Mesendoderm (in vitro differentiated cells): ENCODE results near the gene FOXD3. TPM values are rescaled to one million over a fixed set of nuclear protein-coding genes. Genes with fewer than 3 reads are reported as not detected.
A peak's percentile ranks its signal among the peaks of the same experiment; 100 is the strongest.

Experiments
- DNase-seq: peaks from one replicate; pipeline ENCODE4 v3.0.0; 2013
- H2AK5ac ChIP-seq: 2 replicates; pipeline ENCODE4 v1.6.1; 2013; ENCODE audit warnings: low read length, inconsistent platforms
- H2BK120ac ChIP-seq: 2 replicates; pipeline ENCODE4 v1.6.1; 2013; ENCODE audit warnings: low read depth, mild to moderate bottlenecking, low read length, moderate library complexity, mixed read lengths
- H2BK15ac ChIP-seq: replicated peaks from 2 replicates; pipeline ENCODE4 v1.6.1; 2013; ENCODE audit warnings: low read depth, mild to moderate bottlenecking, moderate library complexity
- H2BK5ac ChIP-seq: 2 replicates; pipeline ENCODE4 v1.6.1; 2013; ENCODE audit warnings: low read length, inconsistent platforms
- H3K18ac ChIP-seq: 2 replicates; pipeline ENCODE4 v1.6.1; 2013; ENCODE audit warnings: mild to moderate bottlenecking, low read length, mixed read lengths
- H3K23ac ChIP-seq: one replicate; pipeline ENCODE4 v1.6.1; 2013; ENCODE audit warnings: low read length
- H3K27ac ChIP-seq: 2 replicates; pipeline ENCODE4 v1.5.1; 2013; ENCODE audit warnings: low read depth, mild to moderate bottlenecking, inconsistent platforms, low read length, moderate library complexity
- H3K27me3 ChIP-seq: 2 replicates; pipeline ENCODE4 v1.6.1; 2013; ENCODE audit warnings: low read length, control low read depth, mild to moderate bottlenecking, inconsistent platforms; ENCODE audit not compliant: insufficient read depth, poor library complexity
- H3K36me3 ChIP-seq: 2 replicates; pipeline ENCODE4 v1.6.1; 2013; ENCODE audit warnings: low read length, inconsistent platforms; ENCODE audit not compliant: control insufficient read depth, insufficient read depth
- H3K4ac ChIP-seq: one replicate; pipeline ENCODE4 v1.6.1; 2013; ENCODE audit warnings: low read depth, mild to moderate bottlenecking, low read length, moderate library complexity
- H3K4me1 ChIP-seq: 2 replicates; pipeline ENCODE4 v1.6.1; 2013; ENCODE audit warnings: low read depth, low read length, inconsistent platforms; ENCODE audit not compliant: control insufficient read depth
- H3K4me2 ChIP-seq: 2 replicates; pipeline ENCODE4 v1.6.1; 2013; ENCODE audit warnings: low read length
- H3K4me3 ChIP-seq: 2 replicates; pipeline ENCODE4 v1.5.1; 2013; ENCODE audit warnings: mild to moderate bottlenecking, low read length
- H3K56ac ChIP-seq: one replicate; pipeline ENCODE4 v1.6.1; 2013; ENCODE audit warnings: low read length
- H3K79me1 ChIP-seq: 2 replicates; pipeline ENCODE4 v1.6.1; 2013; ENCODE audit warnings: low read length, inconsistent platforms
- H3K79me2 ChIP-seq: 2 replicates; pipeline ENCODE4 v1.6.1; 2013; ENCODE audit warnings: mild to moderate bottlenecking, low read length; ENCODE audit not compliant: control insufficient read depth, insufficient read depth
- H3K9ac ChIP-seq: 2 replicates; pipeline ENCODE4 v1.6.1; 2013; ENCODE audit warnings: low read length, inconsistent platforms
- H4K5ac ChIP-seq: one replicate; pipeline ENCODE4 v1.6.1; 2013; ENCODE audit warnings: low read length
- H4K8ac ChIP-seq: one replicate; pipeline ENCODE4 v1.6.1; 2013; ENCODE audit warnings: low read depth, mild to moderate bottlenecking, control low read depth, low read length, moderate library complexity
- WGBS: extraction: QIAGEN DNeasy Blood & Tissue Kit; methylation state at CpG from one replicate; pipeline ENCODE4 v1.1.7; 2013; ENCODE audit warnings: low lambda C conversion rate, missing lambda C conversion rate; ENCODE audit not compliant: insufficient coverage; ENCODE audit errors: extremely low coverage; 5-methylcytosine and 5-hydroxymethylcytosine counted together
- polyA plus RNA-seq, 2 experiments: library from polyadenylated mRNA; stranded (reverse); fragments of 200-250 nt; gene quantifications; one replicate each; pipeline ENCODE4 v1.2.3, GENCODE V29; 2013

The FOXD3 gene
- polyA plus RNA-seq (2013, experiment 1 of 2) = 2.7 TPM
- polyA plus RNA-seq (2013, experiment 2 of 2) = 3.4 TPM

DNA sequence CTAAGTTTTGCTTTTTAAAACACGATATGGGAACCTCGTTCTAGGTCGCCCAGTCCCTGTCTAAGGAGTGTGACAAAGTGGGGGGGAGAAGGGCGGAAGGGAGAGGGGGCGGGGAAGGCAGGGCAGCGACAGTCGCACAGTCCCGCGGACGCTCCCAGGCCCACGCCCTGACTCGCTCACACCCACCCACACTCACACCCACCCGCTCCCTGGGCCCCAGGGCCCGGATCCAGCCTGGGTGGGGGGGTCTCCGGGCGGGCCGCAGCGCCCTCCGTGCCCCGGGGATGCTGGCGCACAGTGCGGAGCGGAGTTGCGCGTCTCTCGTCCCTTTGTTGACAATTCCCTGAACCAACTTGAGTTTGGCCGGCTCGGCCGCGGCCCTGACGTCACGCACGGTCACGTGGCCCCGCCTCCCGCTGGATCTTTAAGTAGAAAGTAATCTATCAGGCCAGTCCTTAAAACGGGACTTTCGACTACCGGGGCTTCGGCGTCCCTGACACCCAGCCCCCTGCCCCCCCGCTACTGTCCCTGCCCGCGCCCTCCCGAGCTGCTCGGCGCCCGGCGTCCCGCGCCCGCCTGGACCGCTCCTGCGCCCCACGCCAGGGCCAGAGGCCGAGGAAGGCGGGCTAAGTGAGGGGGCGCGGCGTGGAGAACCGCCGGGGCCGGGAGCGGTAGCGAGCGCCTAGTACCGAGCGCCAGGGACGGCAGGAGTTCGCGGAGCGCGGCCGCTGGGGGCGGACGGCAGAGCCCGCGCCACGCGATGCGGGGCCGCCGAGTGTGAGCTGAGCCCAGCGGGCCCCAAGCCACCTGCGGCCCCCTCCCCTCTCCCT lies at the start of gene FOXD3:
FOXD3 (plus strand) TSS at position 454 of the 830 bp plus-strand sequence. CDS start 492 bp downstream, outside the sequence.
- peaks cover 64% of the 10 kb centered on the region for H3K27me3 ChIP-seq
- no peak within 1 kb of the TSS for H2BK120ac ChIP-seq
- H3K79me1 ChIP-seq = no peaks in the 10 kb centered on the region
- H3K56ac ChIP-seq = peak within 1 kb of the TSS; percentile 50
- H3K18ac ChIP-seq = peak within 1 kb of the TSS; percentile 46
- H3K4ac ChIP-seq = no peak within 1 kb of the TSS
- no peak within 1 kb of the TSS for H2AK5ac ChIP-seq
- H3K79me2 ChIP-seq = no peaks in the 10 kb centered on the region
- H4K5ac ChIP-seq = no peak within 1 kb of the TSS
- H3K23ac ChIP-seq = peak within 1 kb of the TSS; percentile 85
- H2BK15ac ChIP-seq = no peak within 1 kb of the TSS
- no peak within 1 kb of the TSS for H3K27ac ChIP-seq
- peaks cover 2% of the 10 kb centered on the region for H3K4me1 ChIP-seq
- DNase-seq = peak; percentile 87
- no CpG with 5 or more reads among the region's 85 CpGs for WGBS
- peak within 1 kb of the TSS; percentile 12 for H3K4me3 ChIP-seq
- H3K9ac ChIP-seq = peak within 1 kb of the TSS; percentile 34
- H3K36me3 ChIP-seq = no peaks in the 10 kb centered on the region
- no peak within 1 kb of the TSS for H2BK5ac ChIP-seq
- H3K4me2 ChIP-seq = peak within 1 kb of the TSS; percentile 55
- H4K8ac ChIP-seq = no peak within 1 kb of the TSS

DNA sequence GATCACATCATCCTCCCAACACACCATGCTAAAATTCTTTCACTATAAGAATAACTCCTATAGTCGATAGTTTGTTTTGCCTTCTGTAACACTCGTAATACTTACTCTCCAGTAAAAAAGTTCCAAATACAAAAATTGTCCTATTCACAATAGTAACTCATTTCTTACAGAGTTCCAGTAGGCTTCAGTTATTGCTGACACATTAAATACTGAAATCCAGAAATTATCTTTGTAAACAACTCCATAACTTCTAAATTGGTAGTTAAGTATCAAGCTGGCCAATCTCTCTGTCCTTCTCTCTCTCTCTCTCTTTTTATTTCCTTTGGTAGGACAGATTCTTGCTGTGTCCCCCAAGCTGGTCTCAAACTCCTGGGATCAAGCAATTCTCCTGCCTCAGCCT lies 49.6 kb upstream of the FOXD3 start:
- Histone ChIP-seq H3K4ac (no peak overlapping the region), H3K9ac (no peak overlapping the region), H2BK120ac (no peak overlapping the region), H3K79me2 (no peaks in the 10 kb centered on the region), H3K79me1 (no peaks in the 10 kb centered on the region), H3K36me3 (no peaks in the 10 kb centered on the region), H3K27me3 (no peaks in the 10 kb centered on the region), H3K56ac (no peak overlapping the region), H4K5ac (no peak overlapping the region), H3K18ac (no peak overlapping the region), H3K4me3 (no peak overlapping the region), H3K27ac (no peak overlapping the region), H3K23ac (no peak overlapping the region), H3K4me1 (no peaks in the 10 kb centered on the region), H4K8ac (no peak overlapping the region), H2AK5ac (no peak overlapping the region), H3K4me2 (no peak overlapping the region), H2BK5ac (no peak overlapping the region), H2BK15ac (no peak overlapping the region)
- DNase-seq = no peak
- WGBS = no CpG with 5 or more reads among the region's 2 CpGs

DNA sequence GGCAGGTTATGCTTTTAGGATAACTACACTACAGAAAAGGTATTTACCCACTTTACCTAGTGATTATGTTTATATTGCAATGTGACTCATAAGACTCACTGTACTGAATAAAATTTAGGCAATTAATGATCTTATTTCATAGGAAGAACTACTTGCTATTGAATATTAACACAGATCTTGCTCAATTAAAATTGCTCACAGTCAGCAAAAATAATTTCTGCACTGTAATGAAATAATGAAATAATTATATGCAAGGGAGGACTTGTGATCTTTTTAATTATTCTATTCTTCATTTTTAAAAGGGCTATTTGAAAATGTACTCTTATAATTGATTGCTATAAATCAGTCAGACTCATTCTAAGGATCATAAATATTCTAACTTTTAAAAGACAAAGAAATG lies 48.0 kb upstream of the FOXD3 start:
- Histone ChIP-seq H3K4ac (no peak overlapping the region), H3K4me1 (no peaks in the 10 kb centered on the region), H3K4me3 (no peak overlapping the region), H3K36me3 (no peaks in the 10 kb centered on the region), H3K79me2 (no peaks in the 10 kb centered on the region), H2BK5ac (no peak overlapping the region), H3K18ac (no peak overlapping the region), H4K5ac (no peak overlapping the region), H3K27ac (no peak overlapping the region), H3K27me3 (no peaks in the 10 kb centered on the region), H3K79me1 (no peaks in the 10 kb centered on the region), H3K56ac (no peak overlapping the region), H2AK5ac (no peak overlapping the region), H2BK15ac (no peak overlapping the region), H3K4me2 (no peak overlapping the region), H3K23ac (no peak overlapping the region), H2BK120ac (no peak overlapping the region), H4K8ac (no peak overlapping the region), H3K9ac (no peak overlapping the region)
- no peak for DNase-seq

DNA sequence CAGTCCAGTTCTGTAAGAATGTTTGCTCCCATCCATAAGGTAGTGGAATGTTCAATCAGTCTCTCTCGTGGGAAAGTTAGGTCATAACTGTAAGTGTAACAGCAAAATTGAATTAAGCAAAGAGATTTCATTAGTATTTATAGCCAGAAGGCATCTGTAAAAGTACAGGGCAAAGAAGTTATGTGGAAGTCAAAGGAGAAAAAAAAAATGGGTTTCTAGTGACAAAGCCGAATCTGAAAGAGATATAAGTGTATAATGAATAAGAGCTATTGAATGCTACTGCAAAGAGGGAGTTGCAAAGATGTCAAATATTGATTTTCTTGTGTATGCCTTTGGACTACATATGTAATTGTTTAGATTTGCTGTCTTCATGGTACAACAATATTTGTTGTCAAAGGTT lies 47.4 kb upstream of the FOXD3 start:
- H3K27me3 ChIP-seq = no peaks in the 10 kb centered on the region
- H3K9ac ChIP-seq = no peak overlapping the region
- no peak overlapping the region for H3K18ac ChIP-seq
- H3K56ac ChIP-seq = no peak overlapping the region
- H3K4me3 ChIP-seq = no peak overlapping the region
- no peak overlapping the region for H4K5ac ChIP-seq
- no peak overlapping the region for H2BK15ac ChIP-seq
- no peak for DNase-seq
- no peak overlapping the region for H2BK5ac ChIP-seq
- H2AK5ac ChIP-seq = no peak overlapping the region
- WGBS = no CpG with 5 or more reads among the region's 2 CpGs
- H3K79me2 ChIP-seq = no peaks in the 10 kb centered on the region
- no peaks in the 10 kb centered on the region for H3K79me1 ChIP-seq
- no peak overlapping the region for H3K27ac ChIP-seq
- no peak overlapping the region for H3K23ac ChIP-seq
- no peak overlapping the region for H3K4me2 ChIP-seq
- H2BK120ac ChIP-seq = no peak overlapping the region
- H3K36me3 ChIP-seq = no peaks in the 10 kb centered on the region
- H3K4ac ChIP-seq = no peak overlapping the region
- H3K4me1 ChIP-seq = no peaks in the 10 kb centered on the region
- no peak overlapping the region for H4K8ac ChIP-seq

DNA sequence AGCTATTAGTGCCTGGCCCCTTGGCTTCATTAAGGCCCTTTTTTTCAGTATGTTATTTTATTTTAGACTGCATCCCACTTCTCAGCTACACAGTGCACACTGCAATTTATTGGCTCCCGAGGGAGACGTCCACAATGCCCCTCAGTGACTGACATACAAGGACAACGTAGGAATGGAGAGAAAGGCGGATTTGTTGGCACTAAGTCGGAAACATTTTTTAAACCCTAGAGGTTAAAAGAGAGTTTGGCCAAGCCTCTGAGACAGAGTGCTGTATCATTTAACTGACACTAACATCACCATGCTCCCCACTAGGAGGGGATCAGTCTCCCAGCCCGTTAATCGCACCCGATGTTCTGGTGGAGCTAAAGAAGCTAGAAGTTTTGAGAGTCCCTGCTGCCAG lies 45.7 kb upstream of the FOXD3 start:
- Histone ChIP-seq H2BK15ac (no peak overlapping the region), H3K79me1 (no peaks in the 10 kb centered on the region), H3K9ac (no peak overlapping the region), H3K4ac (no peak overlapping the region), H2BK5ac (no peak overlapping the region), H3K56ac (no peak overlapping the region), H3K4me3 (no peak overlapping the region), H4K8ac (no peak overlapping the region), H2AK5ac (no peak overlapping the region), H3K4me1 (no peaks in the 10 kb centered on the region), H3K27ac (no peak overlapping the region), H3K4me2 (no peak overlapping the region), H2BK120ac (no peak overlapping the region), H3K27me3 (no peaks in the 10 kb centered on the region), H3K23ac (no peak overlapping the region), H3K18ac (no peak overlapping the region), H3K79me2 (no peaks in the 10 kb centered on the region), H4K5ac (no peak overlapping the region), H3K36me3 (no peaks in the 10 kb centered on the region)
- DNase-seq = no peak
- no CpG with 5 or more reads among the region's 8 CpGs for WGBS
